RWPE2 (cell line): ENCODE data around the gene TMEM185B.

Source experiments
- ATAC-seq: fragments of 200-7000 bp; cut with Tn5 transposase; 3 replicates; pipeline ENCODE4 v1.9.1; 2021; ENCODE audit warnings: low read depth
- DNase-seq: peaks from one replicate; pipeline ENCODE4 v3.0.0-alpha.2; 2020; ENCODE audit warnings: low spot score
- H3K27ac ChIP-seq: fragments of 450-650 bp; 2 replicates; pipeline ENCODE4 v1.5.1; 2017; ENCODE audit warnings: mild to moderate bottlenecking; ENCODE audit not compliant: poor library complexity, severe bottlenecking
- H3K27me3 ChIP-seq: fragments of 250-450 bp; sonication (Bioruptor Pico); 2 replicates; pipeline ENCODE4 v1.5.1; 2021; ENCODE audit warnings: mild to moderate bottlenecking, moderate library complexity; ENCODE audit not compliant: insufficient read depth, poor library complexity, severe bottlenecking
- H3K36me3 ChIP-seq: fragments of 250-450 bp; sonication (Bioruptor Pico); 2 replicates; pipeline ENCODE4 v1.5.1; 2020; ENCODE audit warnings: low read depth, mild to moderate bottlenecking, moderate library complexity
- H3K4me1 ChIP-seq: fragments of 250-450 bp; sonication (Bioruptor Pico); 2 replicates; pipeline ENCODE4 v1.5.1; 2021; ENCODE audit warnings: mild to moderate bottlenecking, moderate library complexity; ENCODE audit not compliant: insufficient read depth, poor library complexity, severe bottlenecking
- H3K4me3 ChIP-seq: fragments of 250-450 bp; sonication (Bioruptor Pico); 2 replicates; pipeline ENCODE4 v1.5.1; 2021; ENCODE audit warnings: mild to moderate bottlenecking, moderate library complexity; ENCODE audit not compliant: severe bottlenecking
- H3K9me3 ChIP-seq: fragments of 250-450 bp; sonication (Bioruptor Pico); 2 replicates; pipeline ENCODE4 v1.5.1; 2021; ENCODE audit warnings: mild to moderate bottlenecking, moderate library complexity; ENCODE audit not compliant: severe bottlenecking
- TF ChIP-seq, protein P1 (sequence below): fragments of 450-650 bp; IDR thresholded peaks from one replicate; pipeline ENCODE4 v1.5.1; 2017; ENCODE audit warnings: mild to moderate bottlenecking, moderate library complexity; ENCODE audit not compliant: poor library complexity, severe bottlenecking

Gene TMEM185B

GRCh38 chr2:120229341-120229740 is 6.1 kb upstream of the TMEM185B start:
- no peak overlapping the region for H3K4me3 ChIP-seq

DNA sequence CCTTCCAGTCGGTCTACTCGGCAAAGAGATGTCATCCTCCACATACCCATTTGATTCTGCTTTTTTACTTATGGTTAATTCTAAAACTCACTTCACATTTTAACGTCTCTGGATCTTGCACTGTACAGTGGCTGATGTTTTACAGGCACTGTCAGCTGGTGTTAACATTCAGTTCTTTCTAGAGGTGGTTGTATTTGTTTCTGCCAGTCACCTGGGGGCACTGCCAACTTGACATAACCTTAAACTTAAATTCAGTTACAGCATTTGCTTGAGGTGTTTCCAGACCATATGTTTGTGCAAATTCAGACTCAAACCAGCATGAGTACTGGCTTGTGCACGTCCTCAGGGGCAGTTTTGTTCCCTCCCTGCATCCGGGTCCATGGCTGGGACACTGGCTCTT is 5.3 kb upstream of the TMEM185B start:
- 0 out of 3 replicates have a peak, but pooled peaks have one; percentile 10 for ATAC-seq
- DNase-seq: peak; percentile 8
- peaks cover 10% of the 10 kb centered on the region for H3K4me1 ChIP-seq
- no peak overlapping the region for H3K4me3 ChIP-seq
- H3K9me3 ChIP-seq: no peaks in the 10 kb centered on the region
- H3K36me3 ChIP-seq: no peaks in the 10 kb centered on the region
- TF ChIP-seq, protein P1, sequence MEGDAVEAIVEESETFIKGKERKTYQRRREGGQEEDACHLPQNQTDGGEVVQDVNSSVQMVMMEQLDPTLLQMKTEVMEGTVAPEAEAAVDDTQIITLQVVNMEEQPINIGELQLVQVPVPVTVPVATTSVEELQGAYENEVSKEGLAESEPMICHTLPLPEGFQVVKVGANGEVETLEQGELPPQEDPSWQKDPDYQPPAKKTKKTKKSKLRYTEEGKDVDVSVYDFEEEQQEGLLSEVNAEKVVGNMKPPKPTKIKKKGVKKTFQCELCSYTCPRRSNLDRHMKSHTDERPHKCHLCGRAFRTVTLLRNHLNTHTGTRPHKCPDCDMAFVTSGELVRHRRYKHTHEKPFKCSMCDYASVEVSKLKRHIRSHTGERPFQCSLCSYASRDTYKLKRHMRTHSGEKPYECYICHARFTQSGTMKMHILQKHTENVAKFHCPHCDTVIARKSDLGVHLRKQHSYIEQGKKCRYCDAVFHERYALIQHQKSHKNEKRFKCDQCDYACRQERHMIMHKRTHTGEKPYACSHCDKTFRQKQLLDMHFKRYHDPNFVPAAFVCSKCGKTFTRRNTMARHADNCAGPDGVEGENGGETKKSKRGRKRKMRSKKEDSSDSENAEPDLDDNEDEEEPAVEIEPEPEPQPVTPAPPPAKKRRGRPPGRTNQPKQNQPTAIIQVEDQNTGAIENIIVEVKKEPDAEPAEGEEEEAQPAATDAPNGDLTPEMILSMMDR: peak; percentile 62
- no peaks in the 10 kb centered on the region for H3K27me3 ChIP-seq
- no peak overlapping the region for H3K27ac ChIP-seq

More at GRCh38 chr2:120229341-120229740, 6.1 kb upstream of the TMEM185B start:
- TF ChIP-seq, protein P1: no peak
- no peak for ATAC-seq
- peaks cover 5% of the 10 kb centered on the region for H3K4me1 ChIP-seq
- DNase-seq: peak; percentile 27
- H3K36me3 ChIP-seq: no peaks in the 10 kb centered on the region
- no peak overlapping the region for H3K27ac ChIP-seq
- H3K27me3 ChIP-seq: no peaks in the 10 kb centered on the region
- H3K9me3 ChIP-seq: no peaks in the 10 kb centered on the region

DNA sequence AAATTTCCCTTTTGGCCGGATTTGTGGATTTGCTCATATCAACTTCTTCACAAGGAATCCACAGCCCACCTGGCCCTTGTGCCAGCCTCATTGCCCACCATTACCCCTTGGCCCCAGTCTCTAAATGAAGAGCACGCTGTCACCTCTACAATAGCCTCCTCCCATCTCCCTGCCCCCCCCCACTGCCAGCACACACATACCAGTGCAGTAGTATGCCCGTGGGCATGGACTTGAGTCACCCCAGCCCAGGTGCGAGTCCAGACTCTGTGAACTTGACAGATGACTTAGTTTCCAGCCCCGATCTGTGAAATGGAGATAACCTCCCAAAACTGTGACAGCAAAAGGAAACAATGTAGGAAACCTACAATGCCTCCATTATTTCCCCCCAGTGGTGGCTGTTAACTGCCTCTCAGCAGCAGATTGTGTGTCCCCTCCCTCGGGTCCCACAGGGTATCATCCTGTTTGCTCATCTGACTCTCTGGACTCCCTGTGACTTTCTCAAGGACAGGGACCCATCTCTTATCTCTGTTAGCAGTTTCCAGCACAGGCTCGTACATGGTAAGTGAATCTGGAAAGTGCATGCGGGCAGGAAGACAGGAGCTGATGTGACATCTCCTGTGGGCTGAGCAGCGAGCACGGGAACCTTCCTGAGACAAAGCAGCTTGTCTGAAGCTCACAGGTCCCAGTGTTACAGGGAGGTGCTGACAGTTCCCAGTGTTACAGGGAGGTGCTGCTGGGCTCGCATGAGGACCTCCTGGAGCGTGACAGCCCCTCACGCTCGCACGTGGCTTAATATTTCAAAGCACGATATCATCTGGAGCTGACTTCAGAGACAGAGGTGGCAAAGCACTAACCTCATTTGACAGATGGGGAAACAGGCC is 4.2 kb upstream of the TMEM185B start:
- Histone ChIP-seq H3K4me1 (peaks cover 13% of the 10 kb centered on the region), H3K4me3 (no peak overlapping the region), H3K36me3 (peaks cover 2% of the 10 kb centered on the region; the same call in 1 of the 2 replicates), H3K27ac (no peak overlapping the region), H3K9me3 (no peaks in the 10 kb centered on the region), H3K27me3 (no peaks in the 10 kb centered on the region)
- TF ChIP-seq, protein P1: no peak
- DNase-seq (no peak), ATAC-seq (no peak)

DNA sequence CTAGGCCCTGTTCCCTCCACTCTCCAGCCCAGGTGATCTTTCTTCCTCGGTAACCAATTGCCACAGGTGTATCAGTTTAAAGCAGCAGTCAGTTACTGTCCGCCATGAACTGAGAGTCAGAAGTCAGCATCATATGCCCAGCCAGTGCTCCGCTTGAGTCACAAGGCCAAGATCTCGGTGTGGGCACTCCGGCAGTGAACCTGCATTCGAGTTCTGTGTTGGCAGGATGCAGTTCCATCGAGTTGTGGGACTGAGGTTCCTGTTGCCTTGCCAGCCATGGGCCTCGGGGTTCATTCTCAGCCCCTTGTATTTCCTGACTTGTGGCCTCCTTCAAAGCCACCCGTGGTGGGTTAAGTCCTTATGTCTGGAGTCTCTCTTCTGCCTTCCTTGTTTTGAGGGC is 3.1 kb upstream of the TMEM185B start:
- H3K27ac ChIP-seq: no peak overlapping the region
- no peak overlapping the region for H3K4me3 ChIP-seq
- H3K36me3 ChIP-seq: peaks cover 12% of the 10 kb centered on the region
- DNase-seq (no peak), ATAC-seq (no peak)
- no peaks in the 10 kb centered on the region for H3K9me3 ChIP-seq
- peaks cover 22% of the 10 kb centered on the region for H3K4me1 ChIP-seq
- TF ChIP-seq, protein P1: no peak
- no peaks in the 10 kb centered on the region for H3K27me3 ChIP-seq
